ENCODE data around the gene KCNF1.

DNA sequence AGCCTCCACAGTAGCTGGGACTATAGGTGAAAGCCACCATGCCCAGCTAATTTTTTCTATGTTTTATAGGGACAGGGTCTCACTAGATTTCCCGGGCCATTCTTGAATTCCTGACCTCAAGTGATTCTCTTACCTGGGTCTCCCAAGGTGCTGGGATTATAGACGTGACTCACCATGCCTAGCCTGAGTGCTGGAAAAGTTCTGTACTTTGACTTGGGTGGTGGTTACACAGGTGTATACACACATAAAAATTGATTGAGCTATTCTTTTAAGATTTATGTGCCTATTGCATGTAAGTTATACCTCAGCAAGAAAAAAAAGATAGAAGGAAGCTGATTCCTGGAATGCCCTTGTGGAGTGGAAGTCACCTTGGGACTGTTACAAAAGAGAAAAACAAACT is 34.8 kb upstream of the KCNF1 start:
- TF ChIP-seq, protein P1, sequence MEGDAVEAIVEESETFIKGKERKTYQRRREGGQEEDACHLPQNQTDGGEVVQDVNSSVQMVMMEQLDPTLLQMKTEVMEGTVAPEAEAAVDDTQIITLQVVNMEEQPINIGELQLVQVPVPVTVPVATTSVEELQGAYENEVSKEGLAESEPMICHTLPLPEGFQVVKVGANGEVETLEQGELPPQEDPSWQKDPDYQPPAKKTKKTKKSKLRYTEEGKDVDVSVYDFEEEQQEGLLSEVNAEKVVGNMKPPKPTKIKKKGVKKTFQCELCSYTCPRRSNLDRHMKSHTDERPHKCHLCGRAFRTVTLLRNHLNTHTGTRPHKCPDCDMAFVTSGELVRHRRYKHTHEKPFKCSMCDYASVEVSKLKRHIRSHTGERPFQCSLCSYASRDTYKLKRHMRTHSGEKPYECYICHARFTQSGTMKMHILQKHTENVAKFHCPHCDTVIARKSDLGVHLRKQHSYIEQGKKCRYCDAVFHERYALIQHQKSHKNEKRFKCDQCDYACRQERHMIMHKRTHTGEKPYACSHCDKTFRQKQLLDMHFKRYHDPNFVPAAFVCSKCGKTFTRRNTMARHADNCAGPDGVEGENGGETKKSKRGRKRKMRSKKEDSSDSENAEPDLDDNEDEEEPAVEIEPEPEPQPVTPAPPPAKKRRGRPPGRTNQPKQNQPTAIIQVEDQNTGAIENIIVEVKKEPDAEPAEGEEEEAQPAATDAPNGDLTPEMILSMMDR (IDR thresholded peaks at IDR 0.05; ENCODE audit: low read depth, low read length, missing input control) = no peak
- TF ChIP-seq YY1 (IDR thresholded peaks at IDR 0.05) (no peak), RXRA (IDR thresholded peaks at IDR 0.05) (no peak)
